Fibroblast of lung (primary cell): ENCODE data around the gene OPA1.

Experiments
- EZH2 ChIP-seq: IDR thresholded peaks from 2 replicates; pipeline ENCODE4 v1.5.1; 2012; ENCODE audit warnings: low read length, control low read depth, mild to moderate bottlenecking; ENCODE audit errors: missing control alignments
- TF ChIP-seq, protein P1 (sequence below), 2 donors: IDR thresholded peaks in 1 of 2; conservative IDR thresholded peaks in 1 of 2; 1 replicate in 1 of 2; 2 replicates in 1 of 2; pipeline ENCODE4 v1.5.1; 2011 to 2012; ENCODE audit warnings: low read length in 2 of 2, control low read depth in 1 of 2, inconsistent platforms in 1 of 2, low read depth in 1 of 2, mild to moderate bottlenecking in 1 of 2

DNA sequence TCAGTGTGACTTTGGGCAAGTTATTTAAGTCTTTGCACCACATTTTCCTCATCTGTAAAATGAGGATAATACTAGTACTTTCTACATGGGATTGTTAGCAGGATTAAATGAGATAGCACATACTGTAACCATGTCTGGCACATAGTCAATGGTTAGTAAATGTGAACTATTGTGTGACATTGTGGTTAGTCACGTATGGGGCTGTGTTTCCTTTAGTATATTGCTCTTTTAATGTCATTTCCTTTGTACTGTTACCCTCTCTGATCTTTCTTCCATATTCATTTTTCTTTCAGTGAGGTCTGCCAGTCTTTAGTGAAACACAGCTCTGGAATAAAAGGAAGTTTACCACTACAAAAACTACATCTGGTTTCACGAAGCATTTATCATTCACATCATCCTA, 21.4 kb downstream of the OPA1 start:
- TF ChIP-seq EZH2: no peak
- TF ChIP-seq, protein P1, sequence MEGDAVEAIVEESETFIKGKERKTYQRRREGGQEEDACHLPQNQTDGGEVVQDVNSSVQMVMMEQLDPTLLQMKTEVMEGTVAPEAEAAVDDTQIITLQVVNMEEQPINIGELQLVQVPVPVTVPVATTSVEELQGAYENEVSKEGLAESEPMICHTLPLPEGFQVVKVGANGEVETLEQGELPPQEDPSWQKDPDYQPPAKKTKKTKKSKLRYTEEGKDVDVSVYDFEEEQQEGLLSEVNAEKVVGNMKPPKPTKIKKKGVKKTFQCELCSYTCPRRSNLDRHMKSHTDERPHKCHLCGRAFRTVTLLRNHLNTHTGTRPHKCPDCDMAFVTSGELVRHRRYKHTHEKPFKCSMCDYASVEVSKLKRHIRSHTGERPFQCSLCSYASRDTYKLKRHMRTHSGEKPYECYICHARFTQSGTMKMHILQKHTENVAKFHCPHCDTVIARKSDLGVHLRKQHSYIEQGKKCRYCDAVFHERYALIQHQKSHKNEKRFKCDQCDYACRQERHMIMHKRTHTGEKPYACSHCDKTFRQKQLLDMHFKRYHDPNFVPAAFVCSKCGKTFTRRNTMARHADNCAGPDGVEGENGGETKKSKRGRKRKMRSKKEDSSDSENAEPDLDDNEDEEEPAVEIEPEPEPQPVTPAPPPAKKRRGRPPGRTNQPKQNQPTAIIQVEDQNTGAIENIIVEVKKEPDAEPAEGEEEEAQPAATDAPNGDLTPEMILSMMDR (conservative IDR thresholded peaks at IDR 0.05 in 1 of 2, IDR thresholded peaks at IDR 0.05 in 1 of 2; ENCODE audit: low read depth in 1 of 2, low read length in 2 of 2): no peak
